ENCODE results near the gene TAF11L8. TPM values are rescaled to one million over a fixed set of nuclear protein-coding genes. Genes with fewer than 3 reads are reported as not detected.

The TAF11L8 gene
- total and polyA plus RNA-seq, 2 of the 8 experiments (the other 6 are each of a cell fraction or from before 2014, with no cell fraction given) = not detected

- H3K14ac ChIP-seq (ENCODE audit: insufficient read length) = no peak overlapping the region
- no peaks in the 10 kb centered on the region for H3K9me3 ChIP-seq (ENCODE audit: insufficient read depth in 2 of 2, low read depth in 1 of 2, low read length in 1 of 2)
- H3K23ac ChIP-seq (ENCODE audit: insufficient read length) = no peak overlapping the region
- no peaks in the 10 kb centered on the region for H3K79me2 ChIP-seq (ENCODE audit: control insufficient read depth in 1 of 2, insufficient read depth in 2 of 2, low read length in 2 of 2)
- H3K27ac ChIP-seq (ENCODE audit: low read depth, low read length) = no peak overlapping the region
- no peak overlapping the region for H3K4me3 ChIP-seq (ENCODE audit: extremely low read depth in 1 of 4, insufficient read depth in 2 of 4, low read depth in 3 of 4, low read length in 4 of 4)
- POLR2A ChIA-PET (ENCODE audit: partially characterized antibody) = no interaction called here
- no peak overlapping the region for H4K91ac ChIP-seq (replicated peaks; ENCODE audit: insufficient read length, low read length)
- no peak overlapping the region for H3K56ac ChIP-seq (replicated peaks; ENCODE audit: insufficient read length, low read depth, low read length)
- H2BK15ac ChIP-seq (ENCODE audit: low read length) = no peak overlapping the region
- no peak overlapping the region for H4K5ac ChIP-seq (ENCODE audit: insufficient read length, low read depth, low read length)
- no peaks in the 10 kb centered on the region for H3K79me1 ChIP-seq (ENCODE audit: low read depth, low read length)
- no peak overlapping the region for H2AFZ ChIP-seq (ENCODE audit: low read length)
- FAIRE-seq (no peak), DNase-seq (ENCODE audit: low read depth in 1 of 2, low spot score in 2 of 2) (no peak)
- H2BK5ac ChIP-seq (ENCODE audit: low read depth, low read length) = no peak overlapping the region
- CTCF ChIA-PET (ENCODE audit: partially characterized antibody) = no interaction called here
- H3K23me2 ChIP-seq (ENCODE audit: low read depth, low read length) = no peaks in the 10 kb centered on the region
- WGBS, 2 experiments (ENCODE audit: extremely low coverage in 1 of 2, insufficient coverage in 1 of 2, insufficient read length in 1 of 2, insufficient replicate concordance in 2 of 2, low coverage in 1 of 2, low lambda C conversion rate in 2 of 2, missing lambda C conversion rate in 1 of 2) = 95% methylated on average over 11 of the region's 11 CpGs; no CpG with 5 or more reads in 1 of the 2 experiments
- H4K20me1 ChIP-seq (replicated peaks in 1 of 2; ENCODE audit: control insufficient read depth in 1 of 2, insufficient read depth in 2 of 2, low read length in 2 of 2) = no peaks in the 10 kb centered on the region
- no peaks in the 10 kb centered on the region for H3K36me3 ChIP-seq (ENCODE audit: control insufficient read depth in 2 of 4, insufficient read depth in 4 of 4, low read length in 3 of 4)
- H3K9ac ChIP-seq (replicated peaks in 1 of 4; ENCODE audit: extremely low read depth in 1 of 4, low read depth in 3 of 4, low read length in 3 of 4) = no peak overlapping the region
- no peak overlapping the region for H2AK5ac ChIP-seq (ENCODE audit: low read depth, low read length)
- no peak overlapping the region for H3K4ac ChIP-seq (replicated peaks; ENCODE audit: insufficient read length, low read depth, low read length)
- no peak overlapping the region for H2BK12ac ChIP-seq (ENCODE audit: low read depth, low read length)
- H3K18ac ChIP-seq (ENCODE audit: extremely low read depth, low read length) = no peak overlapping the region
- H4K8ac ChIP-seq (ENCODE audit: extremely low read depth, insufficient read depth, low read length) = no peak overlapping the region
- no peak overlapping the region for H3K4me2 ChIP-seq (ENCODE audit: insufficient read depth in 1 of 2, low read depth in 2 of 2, low read length in 2 of 2)
- no peaks in the 10 kb centered on the region for H3K27me3 ChIP-seq (replicated peaks in 1 of 4; ENCODE audit: control insufficient read depth in 3 of 4, extremely low read depth in 1 of 4, insufficient read depth in 3 of 4, low read length in 3 of 4)
- no peak overlapping the region for H2BK20ac ChIP-seq (ENCODE audit: low read length)
- no peaks in the 10 kb centered on the region for H3K4me1 ChIP-seq (replicated peaks in 1 of 4; ENCODE audit: control insufficient read depth in 3 of 4, insufficient read depth in 4 of 4, low read length in 3 of 4)
- no peak overlapping the region for H2BK120ac ChIP-seq (replicated peaks; ENCODE audit: low read depth, low read length)
- TF ChIP-seq ATF2 (IDR thresholded peaks at IDR 0.05; ENCODE audit: low read length) = no peak
Observed at GRCh38 chr5:17625686-17626085, 34.9 kb upstream of the TAF11L8 start.

Data from H1 (cell line).